KMS-11 (cell line): ENCODE measurements around the gene ARL16.
A peak's percentile ranks its signal among the peaks of the same experiment; 100 is the strongest.

Experiments
- H2AFZ ChIP-seq: fragments of 200-600 bp; sonication (generic); 2 replicates; pipeline ENCODE4 v1.6.1; 2016; ENCODE audit warnings: antibody characterized with exemption, mixed run types, low read depth
- H3K27ac ChIP-seq: fragments of 200-600 bp; sonication (generic); 2 replicates; pipeline ENCODE4 v1.6.1; 2016; ENCODE audit warnings: mild to moderate bottlenecking, mixed run types
- H3K27me3 ChIP-seq: fragments of 200-600 bp; sonication (generic); 2 replicates; pipeline ENCODE4 v1.6.1; 2017; ENCODE audit warnings: mild to moderate bottlenecking, low read depth, mixed run types, moderate library complexity; ENCODE audit not compliant: insufficient read depth
- H3K36me3 ChIP-seq: fragments of 200-600 bp; sonication (generic); 2 replicates; pipeline ENCODE4 v1.6.1; 2017; ENCODE audit warnings: mild to moderate bottlenecking, mixed run types; ENCODE audit not compliant: insufficient read depth
- H3K4me1 ChIP-seq: fragments of 200-600 bp; sonication (generic); 2 replicates; pipeline ENCODE4 v1.6.1; 2016; ENCODE audit warnings: mild to moderate bottlenecking, low read depth, mixed run types; ENCODE audit not compliant: poor library complexity, severe bottlenecking
- H3K4me2 ChIP-seq: fragments of 200-600 bp; sonication (generic); 2 replicates; pipeline ENCODE4 v1.7.0; 2016; ENCODE audit warnings: mild to moderate bottlenecking, mixed run types
- H3K4me3 ChIP-seq: fragments of 200-600 bp; sonication (generic); IDR thresholded peaks from 2 replicates; pipeline ENCODE4 v1.6.1; 2017; ENCODE audit warnings: low read depth, low read length, mixed read lengths; ENCODE audit not compliant: insufficient read depth
- H3K79me2 ChIP-seq: fragments of 200-600 bp; sonication (generic); 2 replicates; pipeline ENCODE4 v1.6.1; 2016; ENCODE audit warnings: low read depth, mixed run types; ENCODE audit not compliant: insufficient read depth
- H3K9ac ChIP-seq: fragments of 200-600 bp; sonication (generic); 2 replicates; pipeline ENCODE4 v1.6.1; 2016; ENCODE audit warnings: mild to moderate bottlenecking, mixed run types
- H4K20me1 ChIP-seq: fragments of 200-600 bp; sonication (generic); 2 replicates; pipeline ENCODE4 v1.6.1; 2016; ENCODE audit warnings: mild to moderate bottlenecking, mixed run types; ENCODE audit not compliant: insufficient read depth
- CTCF ChIP-seq: fragments of 200-600 bp; sonication (generic); conservative IDR thresholded peaks from 2 replicates; pipeline ENCODE4 v1.6.1; 2017; ENCODE audit warnings: low read depth, mild to moderate bottlenecking, antibody characterized with exemption, low read length, moderate library complexity, mixed read lengths

Gene ARL16

GRCh38 chr17:81666342-81667191, 17.0 kb downstream of the ARL16 start, which contains the start of the genes CCDC137 and OXLD1:
TSS of gene CCDC137 (plus strand) at chr17:81666737. CDS start at chr17:81666767, 30 bp downstream.
TSS of gene OXLD1 (minus strand) at chr17:81666605. CDS start at chr17:81666577, 28 bp downstream.
- Histone ChIP-seq H4K20me1 (no peaks in the 10 kb centered on the region), H3K4me2 (peak within 1 kb of the TSS; percentile 97), H3K79me2 (peaks cover 42% of the 10 kb centered on the region), H3K27me3 (no peaks in the 10 kb centered on the region), H3K4me3 (no peak within 1 kb of the TSS), H3K36me3 (peaks cover 5% of the 10 kb centered on the region; the same call in 1 of the 2 replicates), H3K27ac (peak within 1 kb of the TSS; percentile 73), H2AFZ (peak within 1 kb of the TSS; percentile 61), H3K9ac (peak within 1 kb of the TSS; percentile 87), H3K4me1 (peaks cover 24% of the 10 kb centered on the region)
- no peak for TF ChIP-seq CTCF

- no peaks in the 10 kb centered on the region for H4K20me1 ChIP-seq
- peaks cover 24% of the 10 kb centered on the region for H3K4me1 ChIP-seq
- H3K4me3 ChIP-seq, result no peak overlapping the region
- H2AFZ ChIP-seq, result peak overlapping the region; percentile 61
- H3K9ac ChIP-seq, result peak overlapping the region; percentile 87
- peak overlapping the region; percentile 94 for H3K4me2 ChIP-seq
- peak overlapping the region; percentile 73 for H3K27ac ChIP-seq
- no peak for TF ChIP-seq CTCF
- no peaks in the 10 kb centered on the region for H3K27me3 ChIP-seq
- H3K36me3 ChIP-seq, result peaks cover 5% of the 10 kb centered on the region; the same call in 1 of the 2 replicates
- H3K79me2 ChIP-seq, result peaks cover 42% of the 10 kb centered on the region
These were observed 17.6 kb downstream of the ARL16 start for GRCh38 chr17:81666092-81666341.

- peak overlapping the region; percentile 94 for H3K4me2 ChIP-seq
- peaks cover 42% of the 10 kb centered on the region for H3K79me2 ChIP-seq
- peak overlapping the region; percentile 61; the same call in 1 of the 2 replicates for H2AFZ ChIP-seq
- H3K4me1 ChIP-seq, result peaks cover 24% of the 10 kb centered on the region
- H3K36me3 ChIP-seq, result peaks cover 5% of the 10 kb centered on the region; the same call in 1 of the 2 replicates
- peak overlapping the region; percentile 73 for H3K27ac ChIP-seq
- H3K27me3 ChIP-seq, result no peaks in the 10 kb centered on the region
- no peaks in the 10 kb centered on the region for H4K20me1 ChIP-seq
- no peak overlapping the region for H3K4me3 ChIP-seq
- no peak for TF ChIP-seq CTCF
- peak overlapping the region; percentile 87 for H3K9ac ChIP-seq
These were observed 18.1 kb downstream of the ARL16 start for GRCh38 chr17:81665205-81666091.

GRCh38 chr17:81664051-81664470, 19.5 kb downstream of the ARL16 start:
- Histone ChIP-seq H3K4me3 (no peak overlapping the region), H3K27me3 (no peaks in the 10 kb centered on the region), H4K20me1 (no peaks in the 10 kb centered on the region), H2AFZ (no peak overlapping the region), H3K4me1 (peaks cover 24% of the 10 kb centered on the region), H3K27ac (no peak overlapping the region), H3K4me2 (no peak overlapping the region), H3K79me2 (peaks cover 39% of the 10 kb centered on the region), H3K9ac (no peak overlapping the region), H3K36me3 (no peaks in the 10 kb centered on the region; the same call in 1 of the 2 replicates)
- no peak for TF ChIP-seq CTCF
